HG03378 (cell line): Measurements from ENCODE around the gene ADAM12.
"Not testable (repeated sequence)": the region's sequence is repeated elsewhere in the genome, so short reads cannot be mapped to it uniquely, and the experiment has no call there.

ENCODE experiments used
- ATAC-seq: cut with Tn5 transposase; IDR thresholded peaks from one replicate; pipeline ENCODE4 v1.9.1; 2021; ENCODE audit warnings: mild to moderate bottlenecking, moderate library complexity; ENCODE audit not compliant: unreplicated experiment

Gene ADAM12

GRCh38 chr10:126064512-126064911 is 323.8 kb downstream of the ADAM12 start:
- no peak for ATAC-seq

- ATAC-seq: no peak
Observed at GRCh38 chr10:126063353-126063791, 324.9 kb downstream of the ADAM12 start.

- no peak for ATAC-seq
Observed at GRCh38 chr10:126062131-126063032, 325.9 kb downstream of the ADAM12 start.

- no peak for ATAC-seq
Observed at GRCh38 chr10:126061526-126061925, 326.8 kb downstream of the ADAM12 start.

- ATAC-seq: no peak
Observed at GRCh38 chr10:126060261-126060931, 327.9 kb downstream of the ADAM12 start.

- ATAC-seq: no peak
Observed at GRCh38 chr10:126059076-126059826, 329.0 kb downstream of the ADAM12 start.

- ATAC-seq: no peak
Observed at GRCh38 chr10:126058507-126058906, 329.8 kb downstream of the ADAM12 start.

- ATAC-seq: no peak
Observed at GRCh38 chr10:126058104-126058503, 330.2 kb downstream of the ADAM12 start.

GRCh38 chr10:126057494-126057893 is 330.8 kb downstream of the ADAM12 start:
- ATAC-seq: no peak

GRCh38 chr10:126054191-126054590 is 334.1 kb downstream of the ADAM12 start:
- no peak for ATAC-seq

- ATAC-seq: no peak
Observed at GRCh38 chr10:126052171-126052570, 336.1 kb downstream of the ADAM12 start.

- ATAC-seq: no peak
Observed at GRCh38 chr10:126049759-126050700, 338.2 kb downstream of the ADAM12 start.

GRCh38 chr10:126047749-126048148 is 340.5 kb downstream of the ADAM12 start:
- not testable (repeated sequence) for ATAC-seq

- no peak for ATAC-seq
Observed at GRCh38 chr10:126046831-126047230, 341.4 kb downstream of the ADAM12 start.

- no peak for ATAC-seq
Observed at GRCh38 chr10:126045861-126046260, 342.4 kb downstream of the ADAM12 start.

GRCh38 chr10:126043389-126043788 is 344.9 kb downstream of the ADAM12 start:
- no peak for ATAC-seq

GRCh38 chr10:126042906-126043305 is 345.4 kb downstream of the ADAM12 start:
- no peak for ATAC-seq

- no peak for ATAC-seq
Observed at GRCh38 chr10:126042354-126042753, 345.9 kb downstream of the ADAM12 start.

GRCh38 chr10:126041804-126042231 is 346.5 kb downstream of the ADAM12 start:
- ATAC-seq: peak; percentile 100

- ATAC-seq: no peak
Observed at GRCh38 chr10:126041117-126041516, 347.2 kb downstream of the ADAM12 start.
